GM18499 (cell line): Measurements from ENCODE around the gene LPCAT3.

Source experiments
- ATAC-seq: cut with Tn5 transposase; IDR thresholded peaks from one replicate; pipeline ENCODE4 v1.9.1; 2021; ENCODE audit warnings: moderate number of reproducible peaks; ENCODE audit not compliant: insufficient read depth, unreplicated experiment

The LPCAT3 gene

DNA sequence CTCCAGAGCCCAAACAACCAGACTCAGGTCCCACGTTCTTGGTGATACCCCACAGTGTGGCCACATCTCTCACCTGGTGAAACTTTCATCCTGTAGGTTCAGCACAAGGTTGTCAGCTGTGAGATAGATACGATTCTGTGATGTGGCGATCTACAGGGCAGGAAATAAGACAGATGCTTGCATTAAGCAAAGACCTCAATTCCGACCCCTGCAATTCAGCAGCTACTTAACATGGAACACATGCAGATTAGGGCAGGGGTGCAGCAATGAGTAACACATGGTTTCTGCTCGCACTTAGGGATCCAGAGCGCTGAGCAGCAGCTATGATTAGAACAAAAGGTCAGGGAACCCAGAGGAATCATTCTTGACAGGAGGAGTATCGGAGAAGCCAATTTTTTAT lies 51.9 kb downstream of the LPCAT3 start:
- ATAC-seq: no peak

DNA sequence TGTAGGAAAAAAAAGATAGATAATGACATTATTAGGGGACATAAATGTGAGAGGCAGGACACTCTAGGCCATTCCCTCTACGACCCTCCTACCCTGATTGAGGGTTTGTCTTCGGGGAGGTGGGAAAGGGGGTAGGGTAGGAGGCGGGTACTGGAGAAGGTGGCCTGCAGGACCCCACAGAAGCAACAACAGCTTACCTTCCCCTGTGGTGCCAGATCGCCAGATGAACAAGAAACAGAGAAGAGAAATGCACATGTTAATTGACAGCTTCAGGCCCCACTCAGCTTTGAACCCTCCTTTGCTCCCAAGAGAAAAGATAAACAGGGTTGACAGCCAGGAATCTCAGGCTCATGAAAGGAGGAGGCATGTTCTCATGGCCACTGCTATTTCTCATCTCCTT lies 52.6 kb downstream of the LPCAT3 start:
- ATAC-seq: no peak

DNA sequence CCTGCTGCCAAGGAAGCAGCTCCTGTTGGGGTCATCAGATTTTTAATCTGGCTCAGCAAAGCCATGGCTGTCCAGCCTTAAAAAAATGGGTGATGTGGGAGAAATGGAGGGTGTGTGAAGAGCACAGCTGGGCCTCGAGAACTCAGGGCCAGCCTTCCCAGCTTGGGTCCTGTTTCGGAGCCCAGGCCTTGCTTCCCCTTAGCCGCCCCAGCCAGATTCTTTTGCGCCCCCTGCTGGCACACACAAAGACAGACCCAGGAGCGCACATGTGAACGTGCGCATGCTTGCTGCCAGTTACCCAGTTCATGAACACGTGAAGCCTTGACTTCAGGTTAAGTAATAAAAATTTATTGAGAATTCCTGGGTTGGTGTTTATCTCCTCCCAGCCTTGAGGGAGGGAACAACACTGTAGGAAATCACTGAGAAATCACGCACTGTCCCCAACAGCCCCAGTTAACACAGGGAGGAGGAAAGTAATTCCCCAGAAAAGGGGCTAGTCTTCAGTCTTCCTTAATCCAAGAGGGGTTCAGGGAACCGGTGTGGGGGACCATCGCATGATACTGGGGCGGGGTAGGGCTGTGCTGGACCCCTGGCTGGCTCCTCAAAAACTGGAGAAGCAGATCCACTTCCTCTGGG lies 53.1 kb downstream of the LPCAT3 start:
- ATAC-seq: no peak

DNA sequence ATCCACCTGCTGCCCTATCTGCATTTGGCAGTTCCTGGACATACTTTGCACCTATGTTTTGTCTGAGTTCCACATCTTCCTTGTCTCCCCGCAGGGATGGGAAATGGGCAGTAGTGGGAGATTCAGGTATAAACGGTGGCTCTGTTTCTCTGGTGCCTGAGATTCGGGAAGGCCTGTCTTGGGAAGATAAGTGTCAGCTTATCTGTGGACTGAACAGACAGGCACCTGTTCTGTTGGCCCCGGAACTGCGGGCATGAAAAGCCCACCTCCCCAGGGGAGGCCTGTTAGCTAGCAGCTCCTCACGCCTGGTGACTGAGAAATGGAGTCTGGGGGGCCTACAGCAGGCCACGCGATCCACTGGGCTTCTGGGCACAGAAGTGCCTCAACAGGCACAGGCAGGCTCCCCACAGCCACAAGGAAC lies 53.7 kb downstream of the LPCAT3 start:
- ATAC-seq: no peak

DNA sequence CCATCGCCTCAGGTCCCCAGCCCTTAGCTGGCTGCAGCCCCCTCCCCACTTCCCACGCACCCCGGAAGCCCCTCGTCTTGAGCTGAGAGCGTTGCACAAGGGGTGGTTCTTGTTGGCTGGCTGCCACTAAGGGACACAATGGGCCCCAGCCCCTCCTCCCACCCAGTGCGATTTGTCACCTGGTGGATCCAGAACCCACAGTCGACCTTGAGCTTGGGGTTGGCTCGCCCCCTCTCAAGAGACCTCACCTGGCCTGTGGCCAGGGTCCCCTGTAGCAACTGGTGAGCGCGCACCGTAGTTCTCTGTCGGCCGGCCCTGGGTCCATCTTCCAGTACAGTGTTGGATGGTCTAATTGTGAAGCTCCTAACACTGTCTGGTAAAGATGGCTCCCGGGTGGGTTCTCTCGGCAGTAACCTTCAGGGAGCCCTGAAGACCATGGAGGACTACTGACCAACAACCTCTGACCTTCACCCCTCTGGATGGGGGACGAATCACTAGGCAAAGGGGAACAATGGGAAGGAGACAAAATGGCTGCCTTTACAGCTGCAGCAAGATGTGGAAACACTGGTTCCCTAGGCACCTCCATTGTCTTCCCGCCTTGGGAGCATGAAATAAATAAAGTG lies 54.4 kb downstream of the LPCAT3 start:
- ATAC-seq: no peak

DNA sequence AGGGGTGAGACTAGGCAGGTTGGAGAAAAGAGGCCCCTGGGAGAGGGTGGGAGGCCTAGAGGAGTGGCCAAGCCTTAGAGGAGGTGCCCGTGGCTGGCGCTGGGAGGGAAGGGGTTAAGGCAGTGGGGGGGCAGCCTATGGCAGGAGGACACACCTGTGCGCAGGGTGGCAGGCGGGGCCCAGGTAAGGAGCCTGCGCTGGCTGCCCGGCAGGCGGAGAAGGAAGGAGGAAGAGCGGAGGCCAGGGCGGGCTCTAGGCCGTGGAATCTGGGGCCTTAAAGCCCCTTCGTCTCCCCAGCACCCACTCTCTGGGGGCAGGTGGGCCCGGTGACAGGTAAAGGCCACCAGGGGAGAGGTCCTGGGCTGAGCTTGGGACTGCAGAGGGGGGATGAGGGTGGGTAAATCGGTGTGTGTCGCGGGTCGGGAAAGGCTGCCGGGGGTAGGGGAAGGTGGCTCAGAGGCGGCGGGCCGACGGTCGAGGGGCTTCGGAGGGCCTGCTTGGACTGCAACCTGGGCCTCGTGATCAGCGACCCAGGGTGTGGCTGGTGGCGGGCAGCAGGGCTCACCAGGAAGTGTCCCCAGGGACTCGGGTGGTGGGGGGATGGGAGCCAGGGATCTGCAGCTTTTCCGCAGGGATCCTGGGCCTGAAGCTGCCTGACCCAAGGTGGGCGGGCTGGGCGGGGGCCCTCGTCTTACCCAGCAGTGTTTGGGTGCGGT lies 55.1 kb downstream of the LPCAT3 start:
- ATAC-seq: no peak

DNA sequence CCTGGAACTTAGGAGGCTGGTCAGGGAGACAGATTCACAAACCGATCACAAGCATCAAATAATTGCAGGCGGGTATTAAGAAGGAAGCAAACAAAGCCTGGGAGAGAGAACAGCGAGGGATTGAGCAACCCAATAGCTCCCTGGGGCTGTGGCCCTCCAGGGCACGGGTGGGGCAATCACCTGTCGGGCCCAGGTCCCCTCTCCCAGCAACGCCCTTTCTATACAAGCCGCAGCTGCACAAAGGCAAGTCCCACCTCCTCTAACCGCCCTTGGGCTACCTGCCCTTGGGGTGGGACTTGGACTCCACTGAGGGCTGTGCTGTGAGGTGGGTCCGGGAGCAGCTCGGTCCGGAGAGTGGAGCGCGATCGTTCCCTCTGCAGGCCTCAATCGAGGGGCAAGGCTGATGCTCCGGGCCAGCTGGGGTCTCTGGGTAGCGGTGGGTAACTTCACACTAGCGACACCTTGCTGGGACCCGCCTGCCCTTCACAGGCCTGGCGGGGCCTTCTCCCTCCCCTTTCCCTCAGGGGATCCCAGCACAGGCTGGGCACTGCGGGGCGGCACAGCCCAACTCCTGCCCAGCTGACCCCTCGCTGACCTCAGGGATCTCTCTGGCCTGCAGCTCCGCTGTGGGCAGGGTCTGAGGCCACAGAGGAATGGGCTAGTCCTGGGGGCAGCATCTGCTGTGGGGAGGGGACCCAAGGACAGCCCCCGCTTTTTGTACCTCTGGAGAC lies 55.8 kb downstream of the LPCAT3 start:
- ATAC-seq: no peak

DNA sequence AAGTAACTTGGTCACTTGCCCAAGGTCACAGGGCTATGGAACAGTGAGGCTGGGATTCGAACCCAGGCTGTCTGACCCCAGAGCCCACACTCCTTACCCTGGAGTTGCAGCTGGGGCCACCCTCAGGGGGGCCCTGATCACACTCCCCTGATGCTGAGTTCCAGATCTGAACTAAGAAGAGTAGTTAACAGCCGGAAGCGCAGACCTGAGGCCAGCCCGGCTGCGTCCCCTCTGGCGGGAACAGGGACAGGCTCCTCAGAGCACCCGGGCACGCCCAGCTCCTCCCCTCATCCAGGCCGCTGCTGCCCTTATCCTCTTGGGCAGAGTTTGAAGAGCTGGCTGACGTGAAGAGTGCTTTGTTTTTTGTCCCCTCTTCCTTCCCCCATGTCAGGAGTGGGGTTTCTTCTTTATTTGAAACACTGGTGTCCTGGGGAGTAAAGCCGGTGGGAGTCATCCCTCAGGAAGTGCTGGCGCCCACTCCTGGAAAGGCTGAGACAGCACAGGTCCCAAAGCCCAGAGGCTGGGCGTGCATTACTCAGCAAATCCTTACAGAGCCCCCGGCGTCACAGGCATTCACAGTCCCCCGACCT lies 56.5 kb downstream of the LPCAT3 start:
- no peak for ATAC-seq

DNA sequence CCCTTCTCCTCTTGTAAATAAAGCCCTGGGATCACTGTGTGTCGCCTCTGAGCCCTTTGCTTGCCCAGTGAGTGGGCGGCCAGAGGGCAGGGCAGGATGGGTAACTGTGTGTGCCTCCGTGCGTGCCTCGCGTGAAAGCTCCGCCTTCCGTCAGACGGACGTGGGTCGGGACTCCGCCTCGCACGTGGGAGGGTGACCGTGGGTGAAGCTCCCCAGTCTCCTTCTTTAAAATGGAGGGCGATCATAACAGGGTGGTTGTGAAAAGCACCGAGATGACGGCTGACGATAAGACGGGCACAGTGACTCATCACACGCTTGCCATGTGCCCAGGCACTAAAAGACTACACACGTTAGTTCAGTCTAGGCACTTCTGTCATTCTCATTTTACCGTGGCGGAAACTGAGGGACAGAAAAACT lies 57.0 kb downstream of the LPCAT3 start:
- no peak for ATAC-seq

DNA sequence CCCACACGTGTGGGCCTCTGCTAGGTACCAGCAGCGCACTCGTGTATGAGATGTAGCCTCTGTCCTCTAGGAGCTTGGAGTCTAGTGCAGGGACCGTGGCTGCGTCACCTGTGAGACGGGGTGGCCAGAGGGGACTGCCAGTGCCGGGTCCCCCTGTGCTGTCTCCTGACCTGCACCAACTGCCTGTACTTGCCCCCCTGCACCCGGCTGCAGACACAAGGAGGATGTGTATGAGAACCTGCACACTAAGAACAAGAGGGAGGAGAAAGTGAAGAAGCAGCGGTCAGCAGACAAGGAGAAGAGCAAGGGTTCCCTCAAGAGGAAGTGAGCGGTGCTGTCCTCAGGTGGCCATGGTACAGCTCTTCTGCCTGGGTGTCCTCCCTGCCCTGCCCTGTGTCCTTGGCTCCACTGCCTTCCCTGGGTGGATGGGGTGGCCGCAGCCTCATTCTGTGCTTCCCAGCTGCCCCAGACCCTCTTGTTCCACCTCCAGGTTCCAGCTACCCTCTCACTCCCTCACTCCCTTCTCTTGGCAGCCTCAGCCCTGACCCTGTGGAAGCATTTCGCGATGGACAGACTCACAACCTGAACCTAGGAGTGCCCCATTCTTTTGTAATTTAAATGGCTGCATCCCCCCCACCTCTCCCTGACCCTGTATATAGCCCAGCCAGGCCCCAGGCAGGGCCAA lies 57.5 kb downstream of the LPCAT3 start:
- ATAC-seq: no peak

DNA sequence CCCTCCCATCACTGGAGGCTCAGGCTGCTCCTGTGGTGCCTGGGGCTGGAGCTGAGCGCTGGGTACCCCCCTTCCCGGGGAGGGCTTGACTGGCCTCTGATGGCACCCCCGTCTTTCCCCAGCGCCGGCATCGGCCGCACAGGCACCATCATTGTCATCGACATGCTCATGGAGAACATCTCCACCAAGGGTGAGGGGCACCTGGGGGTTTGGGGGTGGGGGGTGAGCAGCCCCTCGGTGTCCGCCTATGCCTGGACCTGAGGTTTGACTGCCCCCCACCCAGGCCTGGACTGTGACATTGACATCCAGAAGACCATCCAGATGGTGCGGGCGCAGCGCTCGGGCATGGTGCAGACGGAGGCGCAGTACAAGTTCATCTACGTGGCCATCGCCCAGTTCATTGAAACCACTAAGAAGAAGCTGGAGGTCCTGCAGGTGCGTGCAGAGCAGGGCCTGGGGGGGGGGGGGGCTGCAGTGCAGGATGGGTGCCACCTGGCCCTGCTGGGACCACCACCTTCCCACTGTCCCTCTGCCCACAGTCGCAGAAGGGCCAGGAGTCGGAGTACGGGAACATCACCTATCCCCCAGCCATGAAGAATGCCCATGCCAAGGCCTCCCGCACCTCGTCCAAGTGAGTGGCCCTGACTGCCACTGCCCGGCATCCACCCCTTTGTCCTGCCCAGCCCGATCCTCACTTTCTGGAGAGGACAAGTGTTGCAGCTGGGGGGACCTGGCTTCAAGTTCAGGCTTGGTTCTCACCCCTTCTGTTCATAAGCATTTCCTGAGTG lies 58.3 kb downstream of the LPCAT3 start:
- ATAC-seq: no peak

DNA sequence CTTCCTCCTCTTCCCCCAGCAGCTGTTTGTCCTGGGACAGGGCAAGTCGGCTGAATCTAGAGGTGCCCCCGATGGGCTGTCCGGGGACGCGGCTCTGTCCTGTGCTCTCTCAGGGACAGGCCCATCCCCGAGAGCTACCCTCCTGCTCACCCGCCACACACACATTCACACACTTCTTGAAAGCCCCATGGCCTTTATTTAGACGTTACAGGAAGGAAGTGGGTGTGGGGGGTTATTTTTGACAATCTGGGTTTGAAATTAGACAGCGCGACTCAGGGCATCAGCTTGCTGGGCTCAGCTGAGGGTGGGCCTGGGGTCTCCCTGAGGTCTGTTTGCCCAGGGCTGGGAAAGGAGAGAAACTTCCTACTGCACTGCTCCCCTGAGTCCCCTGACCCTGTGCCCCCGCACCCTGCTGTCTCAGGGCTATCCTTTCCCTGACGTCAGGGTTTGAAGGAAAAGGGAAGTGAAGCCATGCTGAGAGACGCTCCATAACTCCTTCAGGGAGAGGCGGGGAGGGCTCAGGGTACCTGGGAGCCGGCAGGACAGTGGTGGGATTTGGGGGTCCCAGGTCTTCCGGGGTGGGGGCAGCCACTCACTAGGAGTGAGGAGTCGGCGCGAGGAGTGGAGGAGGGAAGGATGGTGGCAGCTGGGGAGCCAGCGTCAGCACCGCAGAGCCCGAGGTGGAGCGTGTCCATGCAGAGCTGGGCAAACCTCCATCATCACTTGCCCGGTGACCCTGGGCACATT lies 59.0 kb downstream of the LPCAT3 start:
- no peak for ATAC-seq

DNA sequence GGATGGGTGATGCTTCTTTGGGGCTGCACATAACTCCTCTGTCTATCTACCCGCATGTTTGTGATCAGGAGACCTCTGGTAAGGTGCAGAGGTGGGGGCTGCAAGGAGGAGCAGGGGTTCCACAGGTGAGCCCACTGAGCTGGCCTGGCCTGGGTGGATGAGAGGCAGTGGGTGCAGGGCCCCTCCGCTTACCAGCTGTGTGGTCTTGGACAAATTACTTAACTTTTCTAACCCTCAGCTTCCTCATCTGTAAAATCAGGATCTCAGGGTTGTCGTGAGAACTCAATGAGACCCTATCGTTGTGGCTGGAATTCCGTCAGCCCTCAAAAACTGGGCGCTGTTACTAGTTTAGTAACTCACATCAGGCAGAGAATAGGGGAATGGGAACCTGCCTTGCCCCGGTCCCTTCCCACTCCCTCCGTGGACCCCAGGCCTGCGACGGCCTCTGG lies 59.6 kb downstream of the LPCAT3 start:
- no peak for ATAC-seq

DNA sequence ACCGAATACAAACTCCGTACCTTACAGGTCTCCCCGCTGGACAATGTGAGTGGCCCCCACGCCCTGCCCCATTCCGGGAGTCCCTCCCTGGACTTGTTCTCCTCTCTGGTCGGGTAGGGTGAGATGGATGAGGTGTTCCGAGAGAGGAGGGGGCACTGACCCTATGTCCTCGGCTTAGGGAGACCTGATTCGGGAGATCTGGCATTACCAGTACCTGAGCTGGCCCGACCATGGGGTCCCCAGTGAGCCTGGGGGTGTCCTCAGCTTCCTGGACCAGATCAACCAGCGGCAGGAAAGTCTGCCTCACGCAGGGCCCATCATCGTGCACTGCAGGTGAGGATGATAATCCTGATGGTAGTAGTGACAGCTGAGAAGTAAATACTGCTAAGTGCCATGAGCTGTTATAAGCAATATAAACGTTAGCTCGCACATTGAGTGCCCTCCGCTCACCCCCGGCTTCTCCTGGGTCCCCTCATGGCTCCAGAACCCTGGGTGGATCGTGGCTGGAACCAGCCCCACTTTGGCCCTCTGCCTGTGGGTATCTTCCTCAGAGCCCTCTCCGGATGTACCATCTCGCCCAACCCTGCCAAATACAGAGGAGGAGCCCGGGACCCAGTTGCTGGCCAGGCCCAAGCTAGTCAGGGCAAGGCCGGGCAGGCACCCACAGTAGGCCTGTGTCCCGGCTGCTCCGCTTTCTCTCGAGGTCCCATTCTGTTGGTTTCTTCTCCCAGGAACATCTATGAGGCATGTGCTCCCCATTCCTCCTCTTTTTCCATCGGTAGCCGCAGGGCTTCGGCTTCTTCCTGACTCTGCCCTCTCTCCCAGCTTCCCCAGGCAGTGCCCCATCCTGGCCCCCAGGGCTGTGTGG lies 60.3 kb downstream of the LPCAT3 start:
- ATAC-seq: no peak

DNA sequence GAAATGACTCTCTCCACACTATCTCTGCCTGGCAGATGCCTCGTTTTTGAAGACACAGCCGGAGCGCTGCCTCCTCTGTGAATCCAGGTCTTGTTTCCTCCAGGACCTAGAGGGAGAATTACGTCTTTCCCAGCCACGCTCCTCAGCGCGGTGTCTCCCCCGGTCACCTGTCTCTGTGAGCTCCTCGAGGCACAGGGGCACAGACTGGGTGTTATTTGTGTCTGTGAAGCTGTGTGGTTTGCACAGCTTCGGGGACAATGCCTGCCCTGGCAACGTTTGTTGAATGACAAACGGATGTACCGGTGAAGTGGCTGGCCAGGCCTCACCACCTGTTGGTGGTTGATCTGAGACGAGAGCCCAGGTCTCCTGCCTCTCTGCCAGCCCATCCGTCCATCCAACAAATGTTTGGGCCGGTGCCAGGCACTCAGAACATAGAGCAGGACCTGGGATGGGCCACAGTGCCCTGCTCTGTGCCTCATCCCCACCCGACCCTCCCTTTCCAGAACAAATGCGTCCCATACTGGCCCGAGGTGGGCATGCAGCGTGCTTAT lies 61.0 kb downstream of the LPCAT3 start:
- no peak for ATAC-seq

DNA sequence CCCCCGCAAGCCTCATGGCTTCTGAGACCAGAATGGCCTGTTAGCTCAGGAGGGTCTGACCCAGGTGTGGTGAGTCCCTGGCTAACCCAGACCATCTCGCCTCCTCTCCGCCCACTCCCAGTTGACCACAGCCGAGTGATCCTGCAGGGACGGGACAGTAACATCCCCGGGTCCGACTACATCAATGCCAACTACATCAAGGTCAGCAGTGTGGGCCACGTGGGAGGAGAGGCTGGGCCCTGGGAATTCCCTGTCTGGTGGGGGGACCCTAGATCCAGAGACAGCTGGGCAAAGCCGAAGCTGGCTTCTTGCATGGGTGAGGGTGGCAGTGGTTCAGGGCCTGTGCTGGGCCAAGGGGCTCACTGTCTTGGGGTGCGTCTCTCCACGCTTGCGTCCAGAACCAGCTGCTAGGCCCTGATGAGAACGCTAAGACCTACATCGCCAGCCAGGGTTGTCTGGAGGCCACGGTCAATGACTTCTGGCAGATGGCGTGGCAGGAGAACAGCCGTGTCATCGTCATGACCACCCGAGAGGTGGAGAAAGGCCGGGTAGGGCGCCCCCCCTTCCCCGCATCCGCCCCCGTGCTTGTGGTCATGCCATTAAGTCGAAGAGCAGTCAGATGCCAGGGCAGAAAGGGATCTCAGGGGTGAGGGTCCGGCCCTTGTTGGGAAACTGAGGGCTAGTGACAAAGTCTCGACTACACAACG lies 62.1 kb downstream of the LPCAT3 start:
- no peak for ATAC-seq
